Measurements from ENCODE around the gene SSX2IP.

Gene SSX2IP

GRCh38 chr1:84644472-84644871 is 45.8 kb downstream of the SSX2IP start (continued):
- TF ChIP-seq SCRT1 (tag by site-specific recombination; IDR thresholded peaks at IDR 0.05; ENCODE audit: borderline replicate concordance) (no peak), BCL11A (tag by site-specific recombination; IDR thresholded peaks at IDR 0.05; ENCODE audit: low read depth) (no peak), SP7 (tag by site-specific recombination; IDR thresholded peaks at IDR 0.05) (no peak), ATF2 (tag by site-specific recombination; IDR thresholded peaks at IDR 0.05; ENCODE audit: low read depth) (no peak)

- no peaks in the 10 kb centered on the region for H3K9me3 ChIP-seq (ENCODE audit: control insufficient read depth, insufficient read depth, low read depth, low read length)
- no peaks in the 10 kb centered on the region for H3K4me1 ChIP-seq (ENCODE audit: control insufficient read depth, insufficient read depth, low read length)
- TF ChIP-seq ZBTB11 (tag by site-specific recombination; conservative IDR thresholded peaks at IDR 0.05; ENCODE audit: low read depth) (no peak), ZNF214 (tag by site-specific recombination; IDR thresholded peaks at IDR 0.05; ENCODE audit: borderline replicate concordance) (no peak), RBAK (tag by site-specific recombination; IDR thresholded peaks at IDR 0.05) (no peak), ZNF350 (tag by site-specific recombination; IDR thresholded peaks at IDR 0.05) (no peak), ZNF791 (tag by site-specific recombination; IDR thresholded peaks at IDR 0.05) (no peak), ZNF670 (tag by site-specific recombination; IDR thresholded peaks at IDR 0.05; ENCODE audit: low read depth) (no peak), ZNF560 (tag by site-specific recombination; IDR thresholded peaks at IDR 0.05; ENCODE audit: borderline replicate concordance) (no peak), ZNF610 (tag by site-specific recombination; IDR thresholded peaks at IDR 0.05; ENCODE audit: borderline replicate concordance) (no peak), ZNF416 (tag by site-specific recombination; IDR thresholded peaks at IDR 0.05) (no peak), KLF9 (tag by site-specific recombination; IDR thresholded peaks at IDR 0.05; ENCODE audit: low read depth) (no peak), TCF7L2 (IDR thresholded peaks at IDR 0.05; ENCODE audit: borderline replicate concordance, low read depth, low read length) (no peak), ZNF335 (tag by site-specific recombination; conservative IDR thresholded peaks at IDR 0.05) (no peak), ZNF10 (tag by site-specific recombination; IDR thresholded peaks at IDR 0.05) (no peak), ZNF645 (tag by site-specific recombination; IDR thresholded peaks at IDR 0.05) (no peak), ZNF394 (tag by site-specific recombination; IDR thresholded peaks at IDR 0.05; ENCODE audit: borderline replicate concordance) (no peak), HOXC10 (CRISPR knock-in tag; IDR thresholded peaks at IDR 0.05) (no peak)
- H3K4me3 ChIP-seq (ENCODE audit: low read depth, low read length) = no peak overlapping the region
- no peak overlapping the region for H3K27ac ChIP-seq (ENCODE audit: extremely low read depth, low read depth, low read length)
- ChIA-PET POLR2A (no interaction called here), CTCF (interaction anchor here (0.7 kb wide), 1 partner anchor 12 kb away, joined by 3 read pairs; no protein-coding TSS in a partner anchor)
- H3K36me3 ChIP-seq (ENCODE audit: control insufficient read depth in 2 of 2, insufficient read depth in 1 of 2, low read length in 2 of 2) = peaks cover 4 to 28% of the 10 kb centered on the region in 2 experiments; a peak in 2 of 3 replicates
These were observed 47.1 kb downstream of the SSX2IP start for GRCh38 chr1:84643183-84643582.
